HFFc6 (cell line): Measurements from ENCODE around the gene PECR. TPM values are rescaled to one million over a fixed set of nuclear protein-coding genes. Genes with fewer than 3 reads are reported as not detected.
A peak's percentile ranks its signal among the peaks of the same experiment; 100 is the strongest.
"Not testable (repeated sequence)": the region's sequence is repeated elsewhere in the genome, so short reads cannot be mapped to it uniquely, and the experiment has no call there.

Experiments used
- DNase-seq: peaks from one replicate; pipeline ENCODE4 v3.0.0-alpha.2; 2018
- H3K27ac Mint-ChIP-seq: 2 replicates; pipeline ENCODE4 v1.8.0; 2020; ENCODE audit warnings: mild to moderate bottlenecking, mixed read lengths
- H3K27me3 Mint-ChIP-seq: 2 replicates; pipeline ENCODE4 v1.8.0; 2021; ENCODE audit warnings: mild to moderate bottlenecking, moderate library complexity, mixed read lengths; ENCODE audit not compliant: insufficient read depth
- H3K36me3 Mint-ChIP-seq: 2 replicates; pipeline ENCODE4 v1.8.0; 2021; ENCODE audit warnings: low read depth, mixed read lengths
- H3K4me1 Mint-ChIP-seq: 2 replicates; pipeline ENCODE4 v1.8.0; 2020; ENCODE audit warnings: low read depth, mixed read lengths
- H3K4me3 Mint-ChIP-seq: 2 replicates; pipeline ENCODE4 v1.8.0; 2020; ENCODE audit warnings: mild to moderate bottlenecking, moderate library complexity, mixed read lengths
- H3K9me3 Mint-ChIP-seq: 2 replicates; pipeline ENCODE4 v1.8.0; 2020; ENCODE audit warnings: mild to moderate bottlenecking, mixed read lengths
- total RNA-seq, 6 experiments: library from RNA; stranded (reverse); fragmentation: NEBNext Ultra II Directional; extraction: Animal tissue kit (Norgen Biotek cat#: 25700); gene quantifications; 2 replicates in 1 of 6; 3 replicates in 5 of 6; pipeline ENCODE4 v1.2.3, GENCODE V29; 2021
- TF ChIP-seq, protein P1 (sequence below): fragments of 200-600 bp; sonication (generic); IDR thresholded peaks from 2 replicates; pipeline ENCODE4 v1.5.0; 2021; ENCODE audit warnings: antibody characterized with exemption, mild to moderate bottlenecking

Gene PECR
- total RNA-seq, 6 experiments from 2014 or later: 4.9 to 7.5 (median 6.4) TPM

DNA sequence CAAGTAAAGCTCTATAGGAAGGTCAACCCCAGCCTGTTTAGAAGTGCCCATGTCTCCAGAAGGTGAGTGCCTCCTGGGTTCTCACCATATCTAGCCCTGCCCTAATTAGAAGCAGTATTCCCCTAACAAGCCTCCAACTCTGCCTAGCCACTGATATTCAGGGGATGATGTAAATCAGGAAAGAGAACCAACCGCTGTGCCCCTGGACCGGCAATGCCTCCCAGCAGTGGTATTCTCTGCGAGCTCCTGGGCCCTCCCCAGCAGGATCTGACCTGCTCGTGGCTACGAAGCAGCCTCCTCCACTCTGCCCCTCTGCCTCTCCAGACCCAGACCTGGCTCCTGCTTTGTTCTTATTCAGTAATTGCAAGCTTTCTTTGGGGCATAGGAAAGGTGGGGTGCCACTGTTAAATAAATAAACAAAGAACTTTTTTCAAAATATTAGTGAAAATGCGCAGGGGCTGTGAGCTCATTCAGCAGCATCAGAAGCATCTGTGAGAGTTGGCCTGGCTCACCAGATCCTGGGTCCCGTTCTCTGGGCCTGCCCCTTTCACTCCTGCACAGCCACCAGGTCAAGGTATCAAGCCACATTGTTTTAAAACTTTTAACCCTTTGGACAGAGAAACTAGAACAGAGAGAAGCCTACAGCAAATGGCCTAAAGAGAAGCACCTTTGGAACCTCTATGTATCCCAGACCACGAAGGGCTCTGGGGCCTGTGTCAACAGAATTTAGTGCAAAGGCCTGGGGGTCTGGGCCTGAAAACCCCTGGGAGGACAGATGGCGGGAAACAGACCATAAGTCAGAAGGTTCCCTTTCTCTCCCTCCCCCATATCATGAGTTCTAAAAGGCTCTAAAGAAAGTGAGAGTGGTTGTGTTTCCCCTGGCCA lies 80.2 kb downstream of the PECR start:
- TF ChIP-seq, protein P1, sequence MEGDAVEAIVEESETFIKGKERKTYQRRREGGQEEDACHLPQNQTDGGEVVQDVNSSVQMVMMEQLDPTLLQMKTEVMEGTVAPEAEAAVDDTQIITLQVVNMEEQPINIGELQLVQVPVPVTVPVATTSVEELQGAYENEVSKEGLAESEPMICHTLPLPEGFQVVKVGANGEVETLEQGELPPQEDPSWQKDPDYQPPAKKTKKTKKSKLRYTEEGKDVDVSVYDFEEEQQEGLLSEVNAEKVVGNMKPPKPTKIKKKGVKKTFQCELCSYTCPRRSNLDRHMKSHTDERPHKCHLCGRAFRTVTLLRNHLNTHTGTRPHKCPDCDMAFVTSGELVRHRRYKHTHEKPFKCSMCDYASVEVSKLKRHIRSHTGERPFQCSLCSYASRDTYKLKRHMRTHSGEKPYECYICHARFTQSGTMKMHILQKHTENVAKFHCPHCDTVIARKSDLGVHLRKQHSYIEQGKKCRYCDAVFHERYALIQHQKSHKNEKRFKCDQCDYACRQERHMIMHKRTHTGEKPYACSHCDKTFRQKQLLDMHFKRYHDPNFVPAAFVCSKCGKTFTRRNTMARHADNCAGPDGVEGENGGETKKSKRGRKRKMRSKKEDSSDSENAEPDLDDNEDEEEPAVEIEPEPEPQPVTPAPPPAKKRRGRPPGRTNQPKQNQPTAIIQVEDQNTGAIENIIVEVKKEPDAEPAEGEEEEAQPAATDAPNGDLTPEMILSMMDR: no peak
- Mint-ChIP-seq H3K4me1 (peaks cover 6% of the 10 kb centered on the region), H3K27me3 (peaks cover 2% of the 10 kb centered on the region), H3K4me3 (no peak overlapping the region), H3K27ac (no peak overlapping the region), H3K9me3 (no peaks in the 10 kb centered on the region), H3K36me3 (no peaks in the 10 kb centered on the region)
- DNase-seq: no peak

DNA sequence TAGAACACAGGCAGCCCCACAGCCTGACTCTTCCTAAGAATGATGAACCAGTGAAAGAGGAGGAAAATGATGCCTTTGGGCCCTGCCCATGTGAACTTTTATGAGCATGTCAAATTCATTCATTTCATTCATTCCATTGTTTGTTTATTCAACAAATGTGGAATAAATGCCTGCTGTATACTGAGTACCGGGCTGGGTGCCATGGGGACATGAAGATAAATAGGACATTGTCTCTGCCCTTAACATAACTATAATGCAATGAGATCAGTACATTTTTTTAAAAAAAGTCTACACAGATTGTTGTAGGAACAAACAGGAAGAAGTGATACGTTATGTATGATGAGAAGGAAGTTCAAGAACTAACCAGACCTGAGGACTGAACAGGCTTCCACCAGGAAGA lies 83.0 kb downstream of the PECR start:
- no peaks in the 10 kb centered on the region for H3K4me1 Mint-ChIP-seq
- no peaks in the 10 kb centered on the region for H3K9me3 Mint-ChIP-seq
- peak; percentile 28 for DNase-seq
- no peaks in the 10 kb centered on the region; the same call in 1 of the 2 replicates for H3K36me3 Mint-ChIP-seq
- H3K27me3 Mint-ChIP-seq: peaks cover 2% of the 10 kb centered on the region
- TF ChIP-seq, protein P1: no peak
- no peak overlapping the region for H3K27ac Mint-ChIP-seq
- H3K4me3 Mint-ChIP-seq: no peak overlapping the region

DNA sequence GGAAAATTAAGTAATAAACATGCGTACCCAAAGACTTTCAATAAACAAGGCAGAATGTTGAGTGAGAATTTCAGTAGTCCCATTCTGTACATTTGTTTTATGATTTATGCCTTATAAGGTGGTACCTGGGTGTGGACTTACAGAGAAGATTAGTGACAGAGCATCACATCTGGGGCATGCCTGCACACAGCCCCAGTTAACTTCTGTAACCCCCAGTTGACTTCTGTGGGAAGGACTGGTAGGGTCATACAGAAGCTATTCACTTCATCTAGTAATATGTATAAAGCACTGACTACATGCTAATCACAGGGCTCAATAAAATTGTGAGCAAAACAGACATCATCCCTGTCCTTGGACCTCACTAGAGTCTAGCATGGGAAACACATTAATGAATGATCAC lies 84.4 kb downstream of the PECR start:
- TF ChIP-seq, protein P1: no peak
- Mint-ChIP-seq H3K36me3 (no peaks in the 10 kb centered on the region; the same call in none of the 2 replicates), H3K4me1 (no peaks in the 10 kb centered on the region), H3K4me3 (no peak overlapping the region), H3K27me3 (peaks cover 5% of the 10 kb centered on the region), H3K27ac (no peak overlapping the region), H3K9me3 (no peaks in the 10 kb centered on the region)
- DNase-seq: no peak

DNA sequence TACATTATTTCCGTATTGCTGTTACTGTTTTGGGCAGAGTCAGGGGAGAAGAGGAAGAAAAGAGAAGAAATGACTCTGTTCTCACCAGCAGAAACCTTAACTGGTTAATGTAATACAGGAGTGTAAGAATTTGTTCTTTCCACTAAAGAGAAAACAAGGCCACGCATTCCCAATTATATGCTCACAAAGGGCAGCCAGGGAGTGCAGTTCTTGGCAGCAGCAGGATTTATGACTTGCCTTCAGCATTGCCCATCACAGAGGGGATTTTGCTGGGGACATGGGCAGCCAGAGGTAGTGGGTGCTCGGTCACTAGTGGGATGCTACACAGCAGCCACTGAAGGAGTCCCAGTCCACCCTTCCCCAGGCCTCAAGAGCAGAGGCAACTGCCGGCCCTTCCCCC lies 86.7 kb downstream of the PECR start:
- no peaks in the 10 kb centered on the region for H3K4me1 Mint-ChIP-seq
- no peak overlapping the region for H3K4me3 Mint-ChIP-seq
- peaks cover 19% of the 10 kb centered on the region for H3K27me3 Mint-ChIP-seq
- TF ChIP-seq, protein P1: no peak
- peaks cover 23% of the 10 kb centered on the region for H3K36me3 Mint-ChIP-seq
- peaks cover 19% of the 10 kb centered on the region for H3K9me3 Mint-ChIP-seq
- H3K27ac Mint-ChIP-seq: no peak overlapping the region
- no peak for DNase-seq

DNA sequence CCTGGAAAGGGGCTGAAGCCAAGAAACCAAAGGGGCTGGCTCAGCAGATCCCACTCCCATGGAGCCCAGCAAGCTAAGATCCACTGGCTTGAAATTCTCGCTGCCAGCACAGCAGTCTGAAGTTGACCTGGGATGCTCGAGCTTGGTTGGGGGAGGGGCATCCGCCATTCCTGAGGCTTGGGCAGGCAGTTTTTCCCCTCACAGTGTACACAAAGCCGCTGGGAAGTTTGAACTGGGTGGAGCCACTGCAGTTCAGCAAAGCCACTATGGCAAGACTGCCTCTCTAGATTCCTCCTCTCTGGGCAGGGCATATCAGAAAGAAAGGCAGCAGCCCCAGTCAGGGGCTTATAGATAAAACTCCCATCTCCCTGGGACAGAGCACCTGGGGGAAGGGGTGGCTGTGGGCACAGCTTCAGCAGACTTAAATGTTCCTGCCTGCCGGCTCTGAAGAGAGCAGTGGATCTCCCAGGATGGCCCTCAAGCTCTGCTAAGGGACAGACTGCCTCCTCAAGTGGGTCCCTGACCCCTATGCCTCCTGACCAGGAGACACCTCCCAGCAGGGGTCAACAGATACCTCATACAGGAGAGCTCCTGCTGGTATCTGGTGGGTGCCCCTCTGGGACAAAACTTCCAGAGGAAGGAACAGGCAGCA lies 92.9 kb downstream of the PECR start:
- H3K27ac Mint-ChIP-seq, H3K4me1 Mint-ChIP-seq, H3K4me3 Mint-ChIP-seq, DNase-seq: not testable (repeated sequence)
- peaks cover 31% of the 10 kb centered on the region for H3K36me3 Mint-ChIP-seq
- peaks cover 28% of the 10 kb centered on the region for H3K9me3 Mint-ChIP-seq
- peaks cover 24% of the 10 kb centered on the region for H3K27me3 Mint-ChIP-seq

Other genes with a start within 250 kb of the PECR start
- 1 to 10 TPM; 2.0 to 3.5 (median 3.2) TPM for gene MREG, start 68.3 kb downstream of the PECR start, total RNA-seq
- gene TMEM169, start 110 bp upstream of the PECR start, total RNA-seq: under 1 TPM in 3 of 6 experiments, not detected in 3; 0.09 to 0.25 (median 0.13) TPM
- 100 to 1,000 TPM; 291 to 372 (median 352) TPM for gene XRCC5, start 27.5 kb upstream of the PECR start, total RNA-seq